Loucy (cell line): ENCODE results near the gene SUN1.

Experiments
- EZH2phosphoT487 ChIP-seq: fragments of 200-600 bp; IDR thresholded peaks from 2 replicates; pipeline ENCODE4 v1.6.1; 2018; ENCODE audit warnings: antibody characterized with exemption, mild to moderate bottlenecking, moderate library complexity, borderline replicate concordance
- TF ChIP-seq, protein P1 (sequence below): fragments of 200-600 bp; sonication (generic); conservative IDR thresholded peaks from 2 replicates; pipeline ENCODE4 v1.5.1; 2014; ENCODE audit warnings: mild to moderate bottlenecking, antibody characterized with exemption, low read length

DNA sequence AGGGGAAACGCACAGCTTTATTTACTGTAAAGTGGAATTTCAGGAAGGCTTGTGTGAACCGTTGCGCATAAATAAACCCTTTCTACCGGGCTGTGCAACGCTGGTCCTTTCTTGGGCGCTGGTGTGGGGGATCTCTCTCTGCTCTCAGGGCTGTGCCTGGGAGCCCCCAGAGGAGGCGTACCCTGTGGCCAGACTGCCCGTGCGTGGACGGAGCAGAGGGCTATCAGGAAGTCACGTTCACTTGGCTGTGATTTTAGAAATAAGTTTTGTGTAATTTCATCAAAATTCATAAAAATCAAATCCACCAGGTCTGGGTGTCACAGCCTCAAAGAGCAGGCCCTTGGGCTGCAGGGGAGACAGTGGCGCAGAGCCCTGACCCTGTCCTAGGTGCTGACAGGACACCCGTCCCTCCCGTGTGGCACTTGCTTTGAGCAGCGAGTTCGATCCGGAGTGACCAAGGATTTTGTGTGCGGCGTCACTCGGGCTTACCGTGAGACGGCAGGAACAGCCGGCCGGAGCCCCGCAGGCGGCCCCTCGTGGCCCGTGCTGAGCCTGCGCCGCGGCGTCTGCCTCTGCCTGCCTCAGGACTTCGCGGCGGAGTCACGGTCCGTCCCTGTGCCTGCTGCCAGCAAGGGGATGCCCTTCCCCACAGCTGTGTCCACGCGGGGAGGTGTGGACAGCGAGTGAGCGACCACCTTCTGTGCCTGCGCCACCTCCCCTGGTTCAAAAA is 64.2 kb downstream of the SUN1 start:
- TF ChIP-seq, protein P1, sequence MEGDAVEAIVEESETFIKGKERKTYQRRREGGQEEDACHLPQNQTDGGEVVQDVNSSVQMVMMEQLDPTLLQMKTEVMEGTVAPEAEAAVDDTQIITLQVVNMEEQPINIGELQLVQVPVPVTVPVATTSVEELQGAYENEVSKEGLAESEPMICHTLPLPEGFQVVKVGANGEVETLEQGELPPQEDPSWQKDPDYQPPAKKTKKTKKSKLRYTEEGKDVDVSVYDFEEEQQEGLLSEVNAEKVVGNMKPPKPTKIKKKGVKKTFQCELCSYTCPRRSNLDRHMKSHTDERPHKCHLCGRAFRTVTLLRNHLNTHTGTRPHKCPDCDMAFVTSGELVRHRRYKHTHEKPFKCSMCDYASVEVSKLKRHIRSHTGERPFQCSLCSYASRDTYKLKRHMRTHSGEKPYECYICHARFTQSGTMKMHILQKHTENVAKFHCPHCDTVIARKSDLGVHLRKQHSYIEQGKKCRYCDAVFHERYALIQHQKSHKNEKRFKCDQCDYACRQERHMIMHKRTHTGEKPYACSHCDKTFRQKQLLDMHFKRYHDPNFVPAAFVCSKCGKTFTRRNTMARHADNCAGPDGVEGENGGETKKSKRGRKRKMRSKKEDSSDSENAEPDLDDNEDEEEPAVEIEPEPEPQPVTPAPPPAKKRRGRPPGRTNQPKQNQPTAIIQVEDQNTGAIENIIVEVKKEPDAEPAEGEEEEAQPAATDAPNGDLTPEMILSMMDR, result no peak
- TF ChIP-seq EZH2phosphoT487, result no peak
